Astrocyte of the cerebellum (primary cell): ENCODE results near the gene LRRC56.

Experiments
- DNase-seq: peaks from one replicate; pipeline ENCODE4 v3.0.0-alpha.2; 2011; ENCODE audit warnings: low read depth
- H3K4me3 ChIP-seq: 2 replicates; pipeline ENCODE4 v1.5.1; 2011; ENCODE audit warnings: mild to moderate bottlenecking, low read depth, low read length, moderate library complexity
- in situ Hi-C: cut with HindIII; loops from 2 replicates; pipeline ENCODE4 v1.10.0; 2017; ENCODE audit warnings: low sequenced_read_pairs
- TF ChIP-seq, protein P1 (sequence below): IDR thresholded peaks from 2 replicates; pipeline ENCODE4 v1.5.1; 2012; ENCODE audit warnings: low read length, low read depth, moderate library complexity, mild to moderate bottlenecking; ENCODE audit errors: missing control alignments

Gene LRRC56

GRCh38 chr11:559712-560304, 22.5 kb downstream of the LRRC56 start:
- peak overlapping the region; percentile 52 for H3K4me3 ChIP-seq
- TF ChIP-seq, protein P1, sequence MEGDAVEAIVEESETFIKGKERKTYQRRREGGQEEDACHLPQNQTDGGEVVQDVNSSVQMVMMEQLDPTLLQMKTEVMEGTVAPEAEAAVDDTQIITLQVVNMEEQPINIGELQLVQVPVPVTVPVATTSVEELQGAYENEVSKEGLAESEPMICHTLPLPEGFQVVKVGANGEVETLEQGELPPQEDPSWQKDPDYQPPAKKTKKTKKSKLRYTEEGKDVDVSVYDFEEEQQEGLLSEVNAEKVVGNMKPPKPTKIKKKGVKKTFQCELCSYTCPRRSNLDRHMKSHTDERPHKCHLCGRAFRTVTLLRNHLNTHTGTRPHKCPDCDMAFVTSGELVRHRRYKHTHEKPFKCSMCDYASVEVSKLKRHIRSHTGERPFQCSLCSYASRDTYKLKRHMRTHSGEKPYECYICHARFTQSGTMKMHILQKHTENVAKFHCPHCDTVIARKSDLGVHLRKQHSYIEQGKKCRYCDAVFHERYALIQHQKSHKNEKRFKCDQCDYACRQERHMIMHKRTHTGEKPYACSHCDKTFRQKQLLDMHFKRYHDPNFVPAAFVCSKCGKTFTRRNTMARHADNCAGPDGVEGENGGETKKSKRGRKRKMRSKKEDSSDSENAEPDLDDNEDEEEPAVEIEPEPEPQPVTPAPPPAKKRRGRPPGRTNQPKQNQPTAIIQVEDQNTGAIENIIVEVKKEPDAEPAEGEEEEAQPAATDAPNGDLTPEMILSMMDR, result no peak
- in situ Hi-C loops, result no loop called here
- DNase-seq, result no peak

GRCh38 chr11:560305-561147, 23.2 kb downstream of the LRRC56 start, which contains the start of the genes LMNTD2 and RASSF7:
Gene LMNTD2 (minus strand): TSS chr11:560738. CDS start chr11:560716, 22 bp downstream.
Gene RASSF7 (plus strand): TSS chr11:560970. CDS start chr11:561769, 799 bp downstream.
- peak; percentile 46 for DNase-seq
- H3K4me3 ChIP-seq, result peak within 1 kb of the TSS; percentile 52
- TF ChIP-seq, protein P1, result no peak
- in situ Hi-C loops, result no loop called here

DNA sequence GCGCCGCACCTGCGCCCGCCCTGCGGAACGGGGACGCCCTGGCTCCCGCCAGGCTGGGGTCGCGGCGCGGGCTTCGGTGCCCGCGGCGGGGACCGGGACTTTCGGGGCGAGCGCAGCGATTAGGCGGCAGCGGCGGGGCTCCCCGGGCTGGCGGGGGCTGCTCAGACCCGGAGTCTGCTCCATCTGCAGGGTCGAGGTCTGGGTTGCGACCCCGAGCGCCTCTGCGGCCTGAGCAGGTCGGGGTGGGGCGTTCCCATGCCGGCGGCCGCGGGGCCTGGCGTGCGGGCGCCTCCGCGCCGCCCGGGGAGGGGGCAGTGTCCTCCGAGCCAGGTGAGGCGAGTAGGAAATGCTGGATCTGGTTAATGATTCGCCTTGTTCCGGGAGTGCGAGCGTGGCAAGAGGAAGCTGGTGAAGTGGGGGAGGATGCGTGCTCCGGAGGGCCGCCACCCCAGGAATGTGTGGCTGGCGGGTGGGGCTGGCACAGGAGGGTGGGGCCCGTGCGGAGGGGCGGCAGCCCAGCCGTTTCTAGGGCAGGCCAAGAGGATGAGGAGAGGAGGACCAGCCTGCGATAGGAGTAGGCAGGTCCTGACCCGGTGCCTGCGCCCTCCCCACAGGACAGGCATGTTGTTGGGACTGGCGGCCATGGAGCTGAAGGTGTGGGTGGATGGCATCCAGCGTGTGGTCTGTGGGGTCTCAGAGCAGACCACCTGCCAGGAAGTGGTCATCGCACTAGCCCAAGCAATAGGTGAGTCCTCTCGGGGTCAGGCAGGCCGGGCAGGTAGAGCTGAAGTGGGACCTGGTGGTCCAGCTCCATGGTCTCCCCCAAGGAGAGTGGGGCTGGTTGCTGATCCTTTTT, 24.0 kb downstream of the LRRC56 start:
- TF ChIP-seq, protein P1, result no peak
- no peak for DNase-seq
- H3K4me3 ChIP-seq, result peak overlapping the region; percentile 52
- in situ Hi-C loops, result no loop called here

- no peak for DNase-seq
- no peak overlapping the region for H3K4me3 ChIP-seq
Measured at GRCh38 chr11:562046-562645, 24.8 kb downstream of the LRRC56 start.

DNA sequence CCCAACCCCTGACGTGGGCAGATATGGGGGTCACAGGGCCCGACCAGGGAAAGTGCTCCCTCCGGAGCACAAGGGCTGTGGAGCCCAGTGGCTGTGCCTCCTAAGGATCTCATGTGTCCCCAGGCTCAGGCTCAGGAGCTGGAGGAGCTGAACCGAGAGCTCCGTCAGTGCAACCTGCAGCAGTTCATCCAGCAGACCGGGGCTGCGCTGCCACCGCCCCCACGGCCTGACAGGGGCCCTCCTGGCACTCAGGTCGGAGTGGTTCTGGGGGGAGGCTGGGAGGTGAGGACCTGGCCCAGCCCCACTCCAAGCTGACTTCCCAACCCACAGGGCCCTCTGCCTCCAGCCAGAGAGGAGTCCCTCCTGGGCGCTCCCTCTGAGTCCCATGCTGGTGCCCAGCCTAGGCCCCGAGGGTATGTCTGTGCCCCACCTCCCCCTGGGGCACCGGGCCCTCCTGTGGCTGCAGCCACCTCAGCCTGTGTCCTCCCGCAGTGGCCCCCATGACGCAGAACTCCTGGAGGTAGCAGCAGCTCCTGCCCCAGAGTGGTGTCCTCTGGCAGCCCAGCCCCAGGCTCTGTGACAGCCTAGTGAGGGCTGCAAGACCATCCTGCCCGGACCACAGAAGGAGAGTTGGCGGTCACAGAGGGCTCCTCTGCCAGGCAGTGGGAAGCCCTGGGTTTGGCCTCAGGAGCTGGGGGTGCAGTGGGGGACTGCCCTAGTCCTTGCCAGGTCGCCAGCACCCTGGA, 25.9 kb downstream of the LRRC56 start:
- no peak overlapping the region for H3K4me3 ChIP-seq
- no peak for DNase-seq
- in situ Hi-C loops, result no loop called here
- TF ChIP-seq, protein P1, result no peak

More at GRCh38 chr11:562046-562645, 24.8 kb downstream of the LRRC56 start:
- in situ Hi-C loops, result no loop called here
- TF ChIP-seq, protein P1, result no peak
